ENCODE measurements around the gene PGGHG.

PGGHG gene

DNA sequence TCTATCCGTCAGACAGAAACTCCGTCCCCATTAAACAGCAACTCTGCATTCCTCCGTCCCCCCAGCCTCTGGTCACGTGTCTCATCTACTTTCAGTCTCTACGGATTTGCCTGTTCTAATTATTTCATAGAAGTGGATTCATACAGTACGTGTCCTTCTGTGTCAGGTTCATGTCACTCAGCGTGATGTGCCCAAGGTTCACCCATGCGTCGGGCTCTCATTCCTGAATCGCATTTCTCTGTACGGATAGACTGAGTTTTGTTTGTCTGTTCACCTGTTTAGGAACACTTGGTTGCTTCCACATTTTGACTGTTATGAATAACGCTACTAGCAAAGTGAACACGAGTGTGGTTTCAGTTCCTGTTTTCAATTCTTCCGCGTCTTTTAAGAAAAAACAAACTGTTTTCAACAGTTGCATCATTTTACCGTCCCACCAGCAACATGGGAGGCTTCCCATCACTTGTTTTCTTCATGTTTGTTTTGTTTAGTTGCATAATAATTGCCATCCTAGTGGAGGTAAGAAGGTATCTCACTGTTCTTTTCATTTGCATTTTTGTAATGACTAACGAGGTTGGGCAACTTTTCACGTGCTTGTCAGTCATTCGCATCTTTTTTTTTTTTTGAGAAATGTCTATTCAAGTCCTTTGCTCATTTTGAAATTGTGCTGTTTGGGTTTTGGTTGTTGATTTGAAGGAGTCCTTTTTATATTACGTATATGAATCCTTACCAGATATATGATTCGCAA, 19.6 kb upstream of the PGGHG start:
- DNase-seq (ENCODE audit: low read depth), result no peak

DNA sequence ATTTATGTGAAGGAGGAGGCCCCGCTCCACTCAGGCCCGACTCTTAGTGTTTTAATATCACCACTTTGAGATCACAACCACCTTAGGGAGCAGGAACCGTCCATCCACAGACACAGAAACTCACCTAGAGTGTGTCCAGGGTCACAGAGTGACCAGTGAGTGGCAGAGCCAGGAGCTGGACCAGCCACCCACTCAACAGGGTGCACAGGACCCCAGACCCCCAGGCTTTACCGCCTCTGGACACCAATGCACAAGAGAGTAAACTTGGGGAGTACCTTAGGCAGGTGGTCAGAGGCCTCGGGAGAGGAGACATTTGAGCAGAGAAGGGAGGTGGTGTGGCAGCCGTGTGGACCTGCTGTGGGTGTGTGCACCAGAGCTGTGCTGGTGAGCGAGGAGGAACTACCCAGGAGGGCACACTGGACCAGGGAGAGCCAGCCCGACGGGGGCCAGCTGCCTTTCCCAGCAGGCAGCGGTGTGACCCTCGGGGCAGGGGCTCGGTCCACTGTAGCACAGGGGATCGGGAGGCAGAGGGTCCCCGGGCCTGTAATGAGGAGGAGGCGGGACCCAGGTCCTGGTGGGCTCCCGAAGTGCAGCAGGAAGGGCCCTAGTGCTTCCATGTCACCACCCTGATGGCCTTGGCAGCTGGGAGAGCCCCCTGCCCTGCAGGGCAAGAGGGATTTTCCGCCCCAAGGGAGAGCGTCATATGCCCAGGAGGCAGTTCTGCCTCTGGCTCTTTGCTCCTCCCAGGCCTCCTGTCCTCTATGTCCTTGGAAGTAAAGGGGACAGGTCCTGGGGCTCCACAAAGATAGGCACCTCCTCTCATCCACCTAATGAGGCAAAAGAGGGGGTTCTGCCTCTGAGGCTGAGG, 18.2 kb upstream of the PGGHG start:
- DNase-seq (ENCODE audit: low read depth), result no peak

DNA sequence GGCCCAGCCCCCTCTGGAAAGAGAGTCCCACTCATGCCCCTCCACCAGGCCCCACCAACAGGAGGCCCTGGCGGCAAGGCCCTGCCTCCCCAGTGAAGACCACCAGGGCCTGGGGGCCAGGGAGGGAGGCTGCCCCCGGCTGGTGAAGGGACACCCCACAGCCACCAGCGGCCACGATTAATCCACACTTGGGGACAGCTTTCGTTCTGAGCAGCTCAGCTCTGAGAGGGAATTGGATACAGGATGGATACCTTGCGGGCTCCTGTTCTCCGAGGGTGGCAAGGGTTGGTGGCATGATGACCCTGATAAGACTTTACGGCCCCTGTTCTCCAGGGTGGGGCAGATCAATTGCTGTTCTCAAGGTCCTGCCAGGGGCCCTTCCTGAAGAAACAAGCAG, 17.6 kb upstream of the PGGHG start:
- DNase-seq (ENCODE audit: low read depth), result no peak

DNA sequence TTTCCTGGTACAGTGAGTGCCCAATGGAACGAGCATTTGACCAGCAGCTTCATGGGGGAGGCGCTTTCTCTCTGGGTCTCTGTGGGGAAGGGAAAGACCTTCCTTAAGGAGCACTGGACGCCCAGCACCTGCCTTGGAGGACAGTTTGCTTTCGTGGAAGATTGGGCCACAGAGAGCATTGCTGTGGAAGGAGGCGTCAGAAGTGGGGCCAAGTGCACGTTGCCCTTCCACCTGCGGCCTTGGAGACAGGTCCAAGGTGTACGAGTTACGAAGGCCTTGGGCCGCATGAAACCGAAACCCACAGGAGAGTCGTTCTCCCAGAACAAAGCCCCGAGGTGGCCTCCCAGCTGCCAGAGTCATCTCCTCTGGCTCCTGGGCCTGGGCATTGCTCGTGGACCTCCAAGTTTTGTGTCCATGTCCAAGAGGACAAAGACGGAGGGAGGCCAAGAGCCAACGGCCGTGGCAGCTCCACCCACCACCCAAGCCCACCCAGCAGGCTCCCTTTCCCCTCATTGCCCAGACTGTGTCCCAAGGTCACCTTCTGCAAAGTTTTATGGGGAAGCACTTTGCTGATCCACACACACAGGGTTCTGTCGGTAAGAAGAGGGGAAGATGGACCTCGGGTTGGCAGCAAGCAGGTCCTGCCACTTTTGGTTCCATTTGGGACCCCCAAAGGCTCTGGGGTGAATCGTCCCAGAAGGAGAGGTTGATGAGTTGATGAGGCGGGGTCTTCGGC, 16.6 kb upstream of the PGGHG start:
- no peak for DNase-seq (ENCODE audit: low read depth)

DNA sequence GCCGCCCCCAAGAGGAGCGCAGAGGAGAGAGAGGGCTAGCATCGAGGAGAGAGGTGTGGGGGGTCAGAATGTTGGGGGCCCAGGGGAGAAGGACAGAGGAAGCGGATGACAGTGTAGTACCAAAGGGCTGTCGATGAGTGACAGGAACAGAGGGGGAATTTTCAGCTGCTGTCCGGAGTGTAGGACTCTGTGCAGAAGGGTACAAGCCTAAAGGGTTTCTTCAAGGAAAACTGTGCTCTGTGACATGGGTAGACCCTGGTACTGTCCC, 16.1 kb upstream of the PGGHG start:
- no peak for DNase-seq (ENCODE audit: low read depth)

DNA sequence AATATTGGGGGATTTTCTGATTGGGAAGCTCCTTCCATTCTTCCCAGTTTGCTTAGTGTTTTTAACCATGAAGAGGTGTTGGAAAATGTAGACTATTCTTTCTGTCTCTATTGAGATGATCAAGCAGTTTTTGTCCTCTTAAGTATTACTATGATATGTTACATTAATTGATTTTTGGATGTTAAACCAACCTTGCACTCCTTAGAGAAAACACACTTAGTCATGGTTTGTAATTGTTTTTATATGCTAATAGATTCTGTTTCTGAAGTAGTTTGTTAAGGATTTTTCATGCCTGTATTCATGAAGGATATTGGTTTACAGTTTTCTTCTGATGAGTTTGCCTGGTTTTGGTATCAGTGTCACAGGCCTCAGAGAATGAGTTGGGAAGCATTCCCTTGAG, 12.7 kb upstream of the PGGHG start:
- DNase-seq (ENCODE audit: low read depth), result no peak

DNA sequence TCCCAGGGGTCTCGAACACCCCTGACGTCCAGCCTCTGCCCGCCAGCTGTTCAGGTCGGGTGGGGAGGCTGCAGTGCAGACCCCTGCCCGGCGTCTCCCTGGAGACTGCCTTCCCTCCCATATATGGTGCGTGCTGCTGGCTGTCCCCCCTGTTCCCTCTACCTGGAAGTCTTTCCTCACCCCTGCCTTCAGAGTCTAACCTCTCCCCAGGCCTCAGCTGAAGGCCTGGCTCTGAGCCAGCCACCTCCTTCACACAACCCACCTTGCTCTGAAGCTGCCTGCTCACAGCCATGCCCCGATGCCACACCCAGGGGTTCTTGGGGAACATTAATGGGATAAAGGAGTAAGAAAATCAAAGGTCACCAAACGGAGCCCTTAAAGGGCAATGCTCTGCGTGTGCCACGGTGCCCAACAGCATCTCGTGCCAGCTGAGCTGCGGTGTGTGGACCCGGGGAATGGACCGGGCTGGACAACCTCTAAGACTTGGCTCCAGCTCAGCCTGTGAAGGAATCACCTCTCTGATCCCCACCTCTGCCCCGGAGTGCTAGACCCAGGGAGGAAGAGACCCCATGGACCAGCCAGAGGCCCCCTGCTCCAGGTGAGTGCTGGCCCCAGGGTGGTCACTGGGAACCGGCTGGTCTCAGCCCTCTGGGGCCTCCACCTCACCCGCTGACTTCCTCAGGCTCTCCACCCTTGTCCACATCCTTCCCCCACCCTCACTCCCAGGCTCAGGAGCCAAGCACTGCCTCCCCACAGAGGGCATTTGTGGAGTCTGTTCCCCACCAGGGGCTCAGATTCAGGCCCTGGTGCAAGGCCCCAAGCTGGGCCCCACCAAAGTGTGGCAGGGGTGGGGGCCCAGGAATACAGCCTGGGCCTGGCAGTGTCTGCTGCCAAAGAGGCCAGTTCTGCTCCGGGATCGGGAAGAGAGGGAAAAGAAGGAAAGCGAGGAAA, 10.7 kb upstream of the PGGHG start, which contains the start of gene NLRP6:
Gene NLRP6 (plus strand): TSS at position 407 of the 951 bp plus-strand sequence. CDS start 163 bp downstream, at position 570.
- DNase-seq (ENCODE audit: low read depth), result no peak

DNA sequence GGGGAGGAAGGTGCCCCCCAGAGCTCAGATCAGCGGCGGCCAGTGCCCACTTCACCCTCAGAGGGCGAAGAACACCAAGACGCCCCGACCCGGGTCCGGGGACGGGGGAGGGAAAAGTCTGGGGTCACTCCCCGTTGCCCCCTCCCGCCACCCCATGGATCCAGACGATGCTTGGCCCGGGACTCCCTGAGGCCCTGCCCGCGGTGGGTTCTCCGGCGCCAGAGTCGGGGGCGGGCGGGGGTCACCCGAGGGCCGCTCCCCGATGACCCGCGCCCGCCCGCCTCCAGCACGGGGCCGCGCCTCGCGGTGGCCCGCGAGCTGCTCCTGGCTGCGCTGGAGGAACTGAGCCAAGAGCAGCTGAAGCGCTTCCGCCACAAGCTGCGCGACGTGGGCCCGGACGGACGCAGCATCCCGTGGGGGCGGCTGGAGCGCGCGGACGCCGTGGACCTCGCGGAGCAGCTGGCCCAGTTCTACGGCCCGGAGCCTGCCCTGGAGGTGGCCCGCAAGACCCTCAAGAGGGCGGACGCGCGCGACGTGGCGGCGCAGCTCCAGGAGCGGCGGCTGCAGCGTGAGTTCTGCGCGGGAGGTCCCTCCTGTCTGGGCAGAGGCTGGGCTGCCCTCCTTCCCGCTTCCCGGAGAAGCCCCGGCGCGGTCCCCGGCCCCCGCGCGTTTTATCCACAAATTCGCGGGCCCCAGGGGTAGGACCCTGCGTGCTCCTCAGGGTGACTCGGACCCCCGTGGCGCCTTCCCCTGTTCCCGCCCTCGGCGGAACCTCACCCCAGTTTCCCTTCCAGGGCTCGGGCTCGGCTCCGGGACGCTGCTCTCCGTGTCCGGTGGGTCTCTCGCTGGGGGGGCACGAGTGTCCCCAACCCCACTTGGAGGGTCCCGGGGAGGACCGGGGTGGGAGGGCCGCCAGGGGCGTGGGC, 9.6 kb upstream of the PGGHG start:
- DNase-seq (ENCODE audit: low read depth), result no peak

DNA sequence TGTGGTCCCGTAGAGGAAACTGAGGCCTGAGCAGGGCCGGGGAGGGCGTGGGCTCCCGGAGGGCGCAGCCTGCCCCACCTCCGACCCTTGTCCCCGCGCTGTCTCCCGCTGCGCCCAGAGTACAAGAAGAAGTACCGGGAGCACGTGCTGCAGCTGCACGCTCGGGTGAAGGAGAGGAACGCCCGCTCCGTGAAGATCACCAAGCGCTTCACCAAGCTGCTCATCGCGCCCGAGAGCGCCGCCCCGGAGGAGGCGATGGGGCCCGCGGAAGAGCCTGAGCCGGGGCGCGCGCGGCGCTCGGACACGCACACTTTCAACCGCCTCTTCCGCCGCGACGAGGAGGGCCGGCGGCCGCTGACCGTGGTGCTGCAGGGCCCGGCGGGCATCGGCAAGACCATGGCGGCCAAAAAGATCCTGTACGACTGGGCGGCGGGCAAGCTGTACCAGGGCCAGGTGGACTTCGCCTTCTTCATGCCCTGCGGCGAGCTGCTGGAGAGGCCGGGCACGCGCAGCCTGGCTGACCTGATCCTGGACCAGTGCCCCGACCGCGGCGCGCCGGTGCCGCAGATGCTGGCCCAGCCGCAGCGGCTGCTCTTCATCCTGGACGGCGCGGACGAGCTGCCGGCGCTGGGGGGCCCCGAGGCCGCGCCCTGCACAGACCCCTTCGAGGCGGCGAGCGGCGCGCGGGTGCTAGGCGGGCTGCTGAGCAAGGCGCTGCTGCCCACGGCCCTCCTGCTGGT, 8.8 kb upstream of the PGGHG start:
- DNase-seq (ENCODE audit: low read depth), result no peak

DNA sequence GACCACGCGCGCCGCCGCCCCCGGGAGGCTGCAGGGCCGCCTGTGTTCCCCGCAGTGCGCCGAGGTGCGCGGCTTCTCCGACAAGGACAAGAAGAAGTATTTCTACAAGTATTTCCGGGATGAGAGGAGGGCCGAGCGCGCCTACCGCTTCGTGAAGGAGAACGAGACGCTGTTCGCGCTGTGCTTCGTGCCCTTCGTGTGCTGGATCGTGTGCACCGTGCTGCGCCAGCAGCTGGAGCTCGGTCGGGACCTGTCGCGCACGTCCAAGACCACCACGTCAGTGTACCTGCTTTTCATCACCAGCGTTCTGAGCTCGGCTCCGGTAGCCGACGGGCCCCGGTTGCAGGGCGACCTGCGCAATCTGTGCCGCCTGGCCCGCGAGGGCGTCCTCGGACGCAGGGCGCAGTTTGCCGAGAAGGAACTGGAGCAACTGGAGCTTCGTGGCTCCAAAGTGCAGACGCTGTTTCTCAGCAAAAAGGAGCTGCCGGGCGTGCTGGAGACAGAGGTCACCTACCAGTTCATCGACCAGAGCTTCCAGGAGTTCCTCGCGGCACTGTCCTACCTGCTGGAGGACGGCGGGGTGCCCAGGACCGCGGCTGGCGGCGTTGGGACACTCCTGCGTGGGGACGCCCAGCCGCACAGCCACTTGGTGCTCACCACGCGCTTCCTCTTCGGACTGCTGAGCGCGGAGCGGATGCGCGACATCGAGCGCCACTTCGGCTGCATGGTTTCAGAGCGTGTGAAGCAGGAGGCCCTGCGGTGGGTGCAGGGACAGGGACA, 8.0 kb upstream of the PGGHG start:
- no peak for DNase-seq (ENCODE audit: low read depth)

DNA sequence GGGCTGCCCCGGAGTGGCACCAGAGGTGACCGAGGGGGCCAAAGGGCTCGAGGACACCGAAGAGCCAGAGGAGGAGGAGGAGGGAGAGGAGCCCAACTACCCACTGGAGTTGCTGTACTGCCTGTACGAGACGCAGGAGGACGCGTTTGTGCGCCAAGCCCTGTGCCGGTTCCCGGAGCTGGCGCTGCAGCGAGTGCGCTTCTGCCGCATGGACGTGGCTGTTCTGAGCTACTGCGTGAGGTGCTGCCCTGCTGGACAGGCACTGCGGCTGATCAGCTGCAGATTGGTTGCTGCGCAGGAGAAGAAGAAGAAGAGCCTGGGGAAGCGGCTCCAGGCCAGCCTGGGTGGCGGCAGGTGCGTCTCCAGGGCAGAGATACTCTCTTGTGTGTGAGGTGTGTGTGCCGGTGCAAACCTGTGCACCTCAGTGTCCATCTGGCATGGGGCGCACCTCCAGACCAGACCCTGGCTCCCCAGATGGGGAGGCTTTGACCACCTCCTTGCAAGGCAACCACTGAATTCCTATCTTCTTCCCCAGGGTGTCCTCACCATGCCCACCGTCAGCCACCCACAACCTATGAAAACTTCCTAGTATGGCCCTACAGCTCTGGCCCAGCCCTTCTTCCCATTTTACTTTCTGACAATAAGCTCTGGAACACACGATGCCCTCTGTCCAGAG, 7.3 kb upstream of the PGGHG start:
- DNase-seq (ENCODE audit: low read depth), result no peak

DNA sequence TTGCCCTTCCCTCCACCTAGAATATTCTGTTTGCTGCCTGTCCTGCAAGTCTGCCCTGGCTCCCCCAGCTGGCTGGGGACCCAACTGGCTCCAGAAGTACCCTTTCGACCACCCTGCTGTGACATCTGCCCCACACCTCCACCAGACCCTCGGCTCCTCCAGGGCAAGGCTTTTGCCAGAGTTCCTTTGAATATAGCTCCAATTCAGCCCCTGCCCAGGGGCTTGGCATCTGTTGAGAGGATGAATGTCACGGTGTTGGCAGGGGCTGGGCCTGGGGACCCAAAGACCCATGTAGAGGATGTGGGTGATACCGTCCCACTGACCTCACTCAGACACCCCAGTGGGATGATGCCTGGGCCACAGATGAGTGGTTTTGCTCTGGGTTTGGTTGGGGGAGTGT, 6.8 kb upstream of the PGGHG start:
- no peak for DNase-seq (ENCODE audit: low read depth)

DNA sequence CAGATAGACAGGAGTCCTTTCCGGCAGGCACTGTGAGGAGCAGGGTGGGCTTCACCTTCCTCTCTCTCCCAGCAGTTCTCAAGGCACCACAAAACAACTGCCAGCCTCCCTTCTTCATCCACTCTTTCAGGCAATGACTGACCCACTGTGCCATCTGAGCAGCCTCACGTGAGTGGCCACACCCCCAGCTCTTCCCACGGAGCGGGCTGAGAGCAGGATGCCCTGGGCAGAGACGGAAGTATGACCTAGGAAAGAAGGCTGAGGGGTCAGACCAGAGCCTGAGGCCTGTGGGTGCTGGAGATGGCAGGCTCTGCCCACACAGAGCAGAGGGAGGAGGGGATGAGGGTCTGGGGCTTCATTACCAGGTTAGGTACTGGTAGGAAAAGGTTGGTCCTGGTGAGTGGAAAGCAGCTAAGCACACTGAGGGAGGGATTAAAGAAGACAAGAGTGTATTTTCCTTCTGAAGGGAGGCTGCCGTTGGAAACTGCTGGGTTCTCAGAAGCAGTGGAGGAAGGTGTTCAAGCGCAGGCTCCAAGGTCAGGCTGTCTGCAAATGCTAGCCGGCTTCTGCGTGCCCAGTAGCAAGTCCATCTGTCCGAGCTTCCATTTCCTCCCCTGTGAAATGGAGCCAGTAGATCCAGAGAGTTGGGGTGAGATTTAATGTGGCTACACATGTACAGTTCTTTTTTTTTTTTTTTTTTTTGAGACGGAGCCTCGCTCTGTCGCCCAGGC, 6.1 kb upstream of the PGGHG start:
- DNase-seq (ENCODE audit: low read depth), result no peak

DNA sequence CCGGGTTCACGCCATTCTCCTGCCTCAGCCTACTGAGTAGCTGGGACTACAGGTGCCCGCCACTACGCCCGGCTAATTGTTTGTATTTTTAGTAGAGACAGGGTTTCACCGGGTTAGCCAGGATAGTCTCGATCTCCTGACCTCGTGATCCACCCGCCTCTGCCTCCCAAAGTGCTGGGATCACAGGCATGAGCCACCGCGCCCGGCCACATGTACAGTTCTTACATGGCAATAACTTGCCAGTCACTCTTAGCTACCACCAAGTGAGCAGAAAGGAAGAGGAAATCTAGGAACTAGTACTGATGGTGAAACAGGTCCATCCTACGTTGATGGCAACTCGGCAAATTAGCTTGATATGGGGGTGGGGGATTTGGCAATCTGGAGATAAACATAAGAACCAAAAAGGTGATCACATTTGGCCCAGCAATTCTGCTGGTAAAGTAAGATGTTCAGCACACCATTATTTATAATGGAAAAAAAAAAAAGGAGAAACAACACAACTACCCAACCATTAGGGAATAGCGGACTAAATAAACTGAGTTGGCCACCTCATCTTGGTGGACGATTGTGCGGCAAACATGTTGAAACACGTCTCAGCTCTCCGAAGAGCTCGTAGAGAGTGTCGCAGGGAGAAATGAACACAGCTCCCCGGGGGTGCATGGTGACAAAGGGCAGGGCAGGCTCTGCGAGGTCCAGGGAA, 5.4 kb upstream of the PGGHG start:
- no peak for DNase-seq (ENCODE audit: low read depth)

DNA sequence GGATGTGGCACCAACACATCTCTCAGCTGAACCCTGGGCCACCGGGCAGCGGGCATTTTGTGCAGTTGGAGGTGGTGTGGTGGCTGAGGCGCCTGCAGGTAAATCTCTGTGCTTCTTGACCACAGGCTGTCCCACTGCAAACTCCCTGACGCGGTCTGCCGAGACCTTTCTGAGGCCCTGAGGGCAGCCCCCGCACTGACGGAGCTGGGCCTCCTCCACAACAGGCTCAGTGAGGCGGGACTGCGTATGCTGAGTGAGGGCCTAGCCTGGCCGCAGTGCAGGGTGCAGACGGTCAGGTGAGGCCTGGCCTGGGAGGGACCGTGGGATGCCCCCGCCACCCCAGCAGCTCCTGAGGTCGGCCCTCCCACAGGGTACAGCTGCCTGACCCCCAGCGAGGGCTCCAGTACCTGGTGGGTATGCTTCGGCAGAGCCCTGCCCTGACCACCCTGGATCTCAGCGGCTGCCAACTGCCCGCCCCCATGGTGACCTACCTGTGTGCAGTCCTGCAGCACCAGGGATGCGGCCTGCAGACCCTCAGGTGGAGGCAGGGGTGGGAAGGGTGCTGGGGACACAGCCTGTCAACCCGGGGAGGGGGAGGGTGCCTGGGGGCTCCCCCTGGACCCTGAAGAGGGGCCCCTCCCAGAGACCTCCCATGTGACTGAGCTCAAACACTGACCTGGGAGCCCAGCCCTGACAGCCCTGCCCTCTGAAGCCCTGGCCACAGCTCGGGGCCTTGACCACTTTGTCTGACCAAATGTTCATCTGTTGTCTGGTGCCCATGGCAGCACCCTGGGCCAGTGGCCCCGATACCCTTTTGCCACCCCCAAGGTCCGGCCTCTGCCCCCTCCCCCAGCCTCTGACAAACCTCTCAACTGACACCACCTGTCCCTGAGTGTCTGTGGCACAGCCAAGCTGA, 4.6 kb upstream of the PGGHG start:
- no peak for DNase-seq (ENCODE audit: low read depth)
